B cell (primary cell): ENCODE measurements around the gene RTL1.

Source experiments
- CTCF ChIP-seq: fragments of 200-600 bp; IDR thresholded peaks from one replicate; pipeline ENCODE4 v1.8.0; 2022; ENCODE audit warnings: antibody characterized with exemption, mild to moderate bottlenecking
- EZH2 ChIP-seq: IDR thresholded peaks from 2 replicates; pipeline ENCODE4 v1.6.1; 2012; ENCODE audit warnings: borderline replicate concordance, low read depth, mild to moderate bottlenecking, moderate library complexity, low read length; ENCODE audit not compliant: insufficient read depth, poor library complexity, severe bottlenecking

GRCh38 chr14:100888789-100889315, 14.7 kb downstream of the RTL1 start:
- no peak for TF ChIP-seq CTCF
- TF ChIP-seq EZH2: no peak
